ENCODE results near the gene GRIFIN. TPM values are rescaled to one million over a fixed set of nuclear protein-coding genes. Genes with fewer than 3 reads are reported as not detected.
"Not testable (repeated sequence)": the region's sequence is repeated elsewhere in the genome, so short reads cannot be mapped to it uniquely, and the experiment has no call there.

Gene GRIFIN
- total RNA-seq, 1 experiment from 2014 or later: not detected

- DNase-seq (ENCODE audit: low read depth): not testable (repeated sequence)
Measured at GRCh38 chr7:2453849-2454248, 22.3 kb downstream of the GRIFIN start.

GRCh38 chr7:2452643-2453270, 23.4 kb downstream of the GRIFIN start:
- no peak for DNase-seq (ENCODE audit: low read depth)

- no peak for DNase-seq (ENCODE audit: low read depth)
Measured at GRCh38 chr7:2452074-2452507, 24.1 kb downstream of the GRIFIN start.

- DNase-seq (ENCODE audit: low read depth): peak; percentile 72
Measured at GRCh38 chr7:2451171-2452073, 24.8 kb downstream of the GRIFIN start.

- DNase-seq (ENCODE audit: low read depth): no peak
Measured at GRCh38 chr7:2450198-2451107, 25.7 kb downstream of the GRIFIN start.

- no peak for DNase-seq (ENCODE audit: low read depth)
Measured at GRCh38 chr7:2446676-2447075, 29.5 kb downstream of the GRIFIN start.

- no peak for DNase-seq (ENCODE audit: low read depth)
Measured at GRCh38 chr7:2445898-2446555, 30.2 kb downstream of the GRIFIN start.

GRCh38 chr7:2445047-2445446, 31.2 kb downstream of the GRIFIN start:
- no peak for DNase-seq (ENCODE audit: low read depth)

- DNase-seq (ENCODE audit: low read depth): peak; percentile 32
Measured at GRCh38 chr7:2444476-2444875, 31.7 kb downstream of the GRIFIN start.

- no peak for DNase-seq (ENCODE audit: low read depth)
Measured at GRCh38 chr7:2443491-2443890, 32.7 kb downstream of the GRIFIN start.

- no peak for DNase-seq (ENCODE audit: low read depth)
Measured at GRCh38 chr7:2441430-2442058, 34.7 kb downstream of the GRIFIN start.

- DNase-seq (ENCODE audit: low read depth): no peak
Measured at GRCh38 chr7:2440608-2441245, 35.5 kb downstream of the GRIFIN start.

- no peak for DNase-seq (ENCODE audit: low read depth)
Measured at GRCh38 chr7:2438775-2439174, 37.4 kb downstream of the GRIFIN start.

- no peak for DNase-seq (ENCODE audit: low read depth)
Measured at GRCh38 chr7:2438186-2438585, 38.0 kb downstream of the GRIFIN start.

GRCh38 chr7:2437537-2438148, 38.6 kb downstream of the GRIFIN start:
- no peak for DNase-seq (ENCODE audit: low read depth)

- no peak for DNase-seq (ENCODE audit: low read depth)
Measured at GRCh38 chr7:2437136-2437535, 39.1 kb downstream of the GRIFIN start.

GRCh38 chr7:2436341-2437104, 39.7 kb downstream of the GRIFIN start:
- no peak for DNase-seq (ENCODE audit: low read depth)

- no peak for DNase-seq (ENCODE audit: low read depth)
Measured at GRCh38 chr7:2435146-2435545, 41.1 kb downstream of the GRIFIN start.
